Fibroblast of villous mesenchyme (primary cell): ENCODE data around the gene ADPRHL1. TPM values are rescaled to one million over a fixed set of nuclear protein-coding genes. Genes with fewer than 3 reads are reported as not detected.

Source experiments
- DNase-seq: peaks from one replicate; pipeline ENCODE4 v3.0.0-alpha.2; 2010; ENCODE audit warnings: low read depth
- H3K4me3 ChIP-seq: 2 replicates; pipeline ENCODE4 v1.5.1; 2011; ENCODE audit warnings: low read depth, mild to moderate bottlenecking, low read length
- CTCF ChIP-seq: IDR thresholded peaks from 2 replicates; pipeline ENCODE4 v1.5.1; 2012; ENCODE audit warnings: low read depth, mild to moderate bottlenecking, low read length; ENCODE audit not compliant: insufficient read depth
- total RNA-seq: library from RNA; depleted of rRNA; stranded (reverse); fragments of >200 nt; gene quantifications from 2 replicates; pipeline ENCODE4 v1.2.3, GENCODE V29; 2012

The ADPRHL1 gene
- total RNA-seq, 1 donor: 1.3 TPM

GRCh38 chr13:113470073-113470472 is 16.8 kb upstream of the ADPRHL1 start:
- TF ChIP-seq CTCF: no peak
- H3K4me3 ChIP-seq: no peak overlapping the region
- DNase-seq: no peak

- no peak overlapping the region for H3K4me3 ChIP-seq
- TF ChIP-seq CTCF: no peak
- no peak for DNase-seq
Observed at GRCh38 chr13:113469582-113469981, 16.3 kb upstream of the ADPRHL1 start.

- no peak for TF ChIP-seq CTCF
- no peak for DNase-seq
- no peak overlapping the region for H3K4me3 ChIP-seq
Observed at GRCh38 chr13:113468472-113469201, 15.3 kb upstream of the ADPRHL1 start.

- no peak for TF ChIP-seq CTCF
- DNase-seq: no peak
- H3K4me3 ChIP-seq: no peak overlapping the region
Observed at GRCh38 chr13:113468029-113468428, 14.7 kb upstream of the ADPRHL1 start.

- no peak for TF ChIP-seq CTCF
- DNase-seq: peak; percentile 46
- no peak overlapping the region for H3K4me3 ChIP-seq
Observed at GRCh38 chr13:113466383-113466782, 13.1 kb upstream of the ADPRHL1 start.

- no peak for TF ChIP-seq CTCF
- no peak overlapping the region for H3K4me3 ChIP-seq
- DNase-seq: no peak
Observed at GRCh38 chr13:113465300-113465699, 12.0 kb upstream of the ADPRHL1 start.

GRCh38 chr13:113464476-113464875 is 11.2 kb upstream of the ADPRHL1 start:
- H3K4me3 ChIP-seq: no peak overlapping the region
- no peak for DNase-seq
- no peak for TF ChIP-seq CTCF
